Stimulated activated CD4-positive, alpha-beta T cell treated with anti-CD3 and anti-CD28 coated beads, Interleukin-15, amount 100 ng/mL, for 24 hours (primary cell): ENCODE data around the gene GPBP1L1.
A peak's percentile ranks its signal among the peaks of the same experiment; 100 is the strongest.
"Not testable (repeated sequence)": the region's sequence is repeated elsewhere in the genome, so short reads cannot be mapped to it uniquely, and the experiment has no call there.

Source experiments
- DNase-seq: peaks from one replicate; pipeline ENCODE4 v3.0.0-alpha.2; 2020

The GPBP1L1 gene

GRCh38 chr1:45679123-45679522 lies 7.2 kb downstream of the GPBP1L1 start:
- DNase-seq: no peak

GRCh38 chr1:45678489-45678888 lies 7.8 kb downstream of the GPBP1L1 start:
- no peak for DNase-seq

GRCh38 chr1:45677751-45678245 lies 8.5 kb downstream of the GPBP1L1 start:
- DNase-seq: no peak

- not testable (repeated sequence) for DNase-seq
These were observed 9.8 kb downstream of the GPBP1L1 start for GRCh38 chr1:45676553-45676952.

- no peak for DNase-seq
These were observed 11.9 kb downstream of the GPBP1L1 start for GRCh38 chr1:45674478-45674877.

- no peak for DNase-seq
These were observed 12.4 kb downstream of the GPBP1L1 start for GRCh38 chr1:45673956-45674355.

- no peak for DNase-seq
These were observed 16.3 kb downstream of the GPBP1L1 start for GRCh38 chr1:45669859-45670655.

- no peak for DNase-seq
These were observed 17.0 kb downstream of the GPBP1L1 start for GRCh38 chr1:45669379-45669778.

GRCh38 chr1:45668526-45668925 lies 17.8 kb downstream of the GPBP1L1 start:
- no peak for DNase-seq

- no peak for DNase-seq
These were observed 18.8 kb downstream of the GPBP1L1 start for GRCh38 chr1:45667321-45668111.

- no peak for DNase-seq
These were observed 19.5 kb downstream of the GPBP1L1 start for GRCh38 chr1:45666836-45667235.

- no peak for DNase-seq
These were observed 26.0 kb downstream of the GPBP1L1 start for GRCh38 chr1:45660336-45660735.

- DNase-seq: no peak
These were observed 27.1 kb downstream of the GPBP1L1 start for GRCh38 chr1:45659222-45659621.

- no peak for DNase-seq
These were observed 28.2 kb downstream of the GPBP1L1 start for GRCh38 chr1:45658171-45658570.

GRCh38 chr1:45656573-45657226 lies 29.6 kb downstream of the GPBP1L1 start:
- no peak for DNase-seq

GRCh38 chr1:45654540-45655280 lies 31.6 kb downstream of the GPBP1L1 start:
- peak; percentile 17 for DNase-seq

GRCh38 chr1:45647248-45648021 lies 38.9 kb downstream of the GPBP1L1 start:
- no peak for DNase-seq

- no peak for DNase-seq
These were observed 41.7 kb downstream of the GPBP1L1 start for GRCh38 chr1:45644661-45645060.

- no peak for DNase-seq
These were observed 42.4 kb downstream of the GPBP1L1 start for GRCh38 chr1:45643978-45644377.

GRCh38 chr1:45643321-45643720 lies 43.0 kb downstream of the GPBP1L1 start:
- no peak for DNase-seq

GRCh38 chr1:45640293-45640692 lies 46.0 kb downstream of the GPBP1L1 start:
- DNase-seq: no peak

- no peak for DNase-seq
These were observed 51.1 kb downstream of the GPBP1L1 start for GRCh38 chr1:45635211-45635610.
